Kidney epithelial cell (primary cell): ENCODE measurements around the gene IFNB1. TPM values are rescaled to one million over a fixed set of nuclear protein-coding genes. Genes with fewer than 3 reads are reported as not detected.

Experiments
- DNase-seq: peaks from one replicate; pipeline ENCODE4 v3.0.0-alpha.2; 2010; ENCODE audit warnings: low read depth
- H3K27me3 ChIP-seq: 2 replicates; pipeline ENCODE4 v1.6.0; 2011; ENCODE audit warnings: low read length; ENCODE audit not compliant: control insufficient read depth, insufficient read depth
- H3K36me3 ChIP-seq: 2 replicates; pipeline ENCODE4 v1.5.1; 2011; ENCODE audit warnings: low read length; ENCODE audit not compliant: control insufficient read depth, insufficient read depth
- H3K4me3 ChIP-seq: 2 replicates; pipeline ENCODE4 v1.5.1; 2011; ENCODE audit warnings: low read depth, mild to moderate bottlenecking, control low read depth, low read length
- CTCF ChIP-seq: IDR thresholded peaks from 2 replicates; pipeline ENCODE4 v1.5.1; 2011; ENCODE audit warnings: mild to moderate bottlenecking, moderate library complexity, low read length, control low read depth, inconsistent platforms; ENCODE audit not compliant: insufficient read depth, poor library complexity, severe bottlenecking
- total RNA-seq: library from RNA; depleted of rRNA; stranded (reverse); fragments of >200 nt; gene quantifications from 2 replicates; pipeline ENCODE4 v1.2.3, GENCODE V29; 2015

Gene IFNB1
- not detected in 2 replicates for total RNA-seq

- no peak for TF ChIP-seq CTCF
- Histone ChIP-seq H3K27me3 (no peaks in the 10 kb centered on the region), H3K4me3 (no peak within 1 kb of the TSS), H3K36me3 (no peaks in the 10 kb centered on the region)
- no peak for DNase-seq
Observed at GRCh38 chr9:21077781-21078180, at the start of gene IFNB1. Gene IFNB1 (minus strand): TSS chr9:21077942. CDS start chr9:21077869, 73 bp downstream.

- H3K27me3 ChIP-seq: no peaks in the 10 kb centered on the region
- no peak for TF ChIP-seq CTCF
- no peaks in the 10 kb centered on the region for H3K36me3 ChIP-seq
- no peak for DNase-seq
- H3K4me3 ChIP-seq: no peak overlapping the region
Observed at GRCh38 chr9:21121595-21122251, 44.0 kb upstream of the IFNB1 start.

- no peaks in the 10 kb centered on the region for H3K36me3 ChIP-seq
- H3K4me3 ChIP-seq: no peak overlapping the region
- no peak for TF ChIP-seq CTCF
- no peaks in the 10 kb centered on the region for H3K27me3 ChIP-seq
- no peak for DNase-seq
Observed at GRCh38 chr9:21121079-21121478, 43.3 kb upstream of the IFNB1 start.

- DNase-seq: no peak
- no peaks in the 10 kb centered on the region for H3K36me3 ChIP-seq
- H3K4me3 ChIP-seq: no peak overlapping the region
- no peak for TF ChIP-seq CTCF
- H3K27me3 ChIP-seq: no peaks in the 10 kb centered on the region
Observed at GRCh38 chr9:21119093-21119770, 41.5 kb upstream of the IFNB1 start.

- no peak overlapping the region for H3K4me3 ChIP-seq
- no peaks in the 10 kb centered on the region for H3K36me3 ChIP-seq
- no peak for TF ChIP-seq CTCF
- no peak for DNase-seq
- H3K27me3 ChIP-seq: no peaks in the 10 kb centered on the region
Observed at GRCh38 chr9:21114311-21114710, 36.6 kb upstream of the IFNB1 start.
